H1 (cell line): ENCODE results near the gene ALG1. TPM values are rescaled to one million over a fixed set of nuclear protein-coding genes. Genes with fewer than 3 reads are reported as not detected.

ENCODE experiments used
- ASH2L ChIP-seq: fragments of 200-600, 300-600 bp; sonication (generic); IDR thresholded peaks from one replicate; pipeline ENCODE4 v1.7.1; 2017; ENCODE audit warnings: low read length
- FOSL1 ChIP-seq: IDR thresholded peaks from 2 replicates; pipeline ENCODE4 v1.6.1; 2011; ENCODE audit warnings: mild to moderate bottlenecking, low read depth, low read length, moderate library complexity; ENCODE audit not compliant: insufficient read depth
- polyA plus RNA-seq, 7 experiments: library from polyadenylated mRNA; depleted of rRNA in 3 of 7; stranded (reverse) in 5 of 7; unstranded in 2 of 7; fragments of >200 nt in 5 of 7; fragments of 200-250 nt in 2 of 7; gene quantifications; 1 replicate in 5 of 7; 2 replicates in 1 of 7; 4 replicates in 1 of 7; pipeline versions ENCODE4 v1.2.1 to v1.2.3, GENCODE V29; 2011 to 2013; ENCODE audit warnings: missing spikeins in 2 of 7, mixed read lengths in 2 of 7
- total RNA-seq: library from RNA; stranded (reverse); fragmentation: NEBNext Ultra II Directional; extraction: Animal tissue kit (Norgen Biotek cat#: 25700); gene quantifications from 2 replicates; pipeline ENCODE4 v1.2.1, GENCODE V29; 2021
- TF ChIP-seq, protein P1 (sequence below), 3 experiments: IDR thresholded peaks; 1 replicate in 2 of 3; 2 replicates in 1 of 3; pipeline versions ENCODE4 v1.5.1 to v1.6.1; 2011; ENCODE audit warnings: low read length in 3 of 3, mild to moderate bottlenecking in 3 of 3, inconsistent platforms in 2 of 3, low read depth in 1 of 3, moderate library complexity in 1 of 3; ENCODE audit not compliant: insufficient read depth in 1 of 3; ENCODE audit errors: control extremely low read depth in 1 of 3

ALG1 gene
- total and polyA plus RNA-seq, 2 of the 8 experiments (the other 6 are each of a cell fraction or from before 2014, with no cell fraction given), result 34.8 to 46.5 TPM

DNA sequence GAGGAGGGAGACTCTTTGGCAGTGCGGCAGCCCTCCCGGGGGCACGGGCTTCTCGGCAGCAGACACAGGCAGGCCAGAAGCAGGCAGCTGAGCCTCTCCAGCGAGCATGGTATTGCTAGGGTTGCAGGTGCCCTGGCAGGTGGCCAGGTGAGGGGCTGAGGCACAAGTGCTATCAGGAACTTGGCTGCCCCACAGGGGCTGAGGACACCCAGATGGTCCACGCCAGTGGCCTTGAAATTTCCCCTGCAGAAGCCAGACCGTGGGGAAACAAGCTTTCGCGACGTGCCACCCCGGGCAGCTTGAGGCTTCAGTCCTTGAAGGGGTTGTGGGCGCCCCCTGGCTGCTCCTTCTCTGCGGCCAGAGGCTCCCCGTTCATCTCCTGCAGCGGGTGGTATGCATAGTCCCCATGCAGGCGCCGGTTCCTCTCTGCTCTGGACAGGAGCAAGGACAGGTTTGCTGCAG, 46.4 kb upstream of the ALG1 start (continued):
- TF ChIP-seq, protein P1, sequence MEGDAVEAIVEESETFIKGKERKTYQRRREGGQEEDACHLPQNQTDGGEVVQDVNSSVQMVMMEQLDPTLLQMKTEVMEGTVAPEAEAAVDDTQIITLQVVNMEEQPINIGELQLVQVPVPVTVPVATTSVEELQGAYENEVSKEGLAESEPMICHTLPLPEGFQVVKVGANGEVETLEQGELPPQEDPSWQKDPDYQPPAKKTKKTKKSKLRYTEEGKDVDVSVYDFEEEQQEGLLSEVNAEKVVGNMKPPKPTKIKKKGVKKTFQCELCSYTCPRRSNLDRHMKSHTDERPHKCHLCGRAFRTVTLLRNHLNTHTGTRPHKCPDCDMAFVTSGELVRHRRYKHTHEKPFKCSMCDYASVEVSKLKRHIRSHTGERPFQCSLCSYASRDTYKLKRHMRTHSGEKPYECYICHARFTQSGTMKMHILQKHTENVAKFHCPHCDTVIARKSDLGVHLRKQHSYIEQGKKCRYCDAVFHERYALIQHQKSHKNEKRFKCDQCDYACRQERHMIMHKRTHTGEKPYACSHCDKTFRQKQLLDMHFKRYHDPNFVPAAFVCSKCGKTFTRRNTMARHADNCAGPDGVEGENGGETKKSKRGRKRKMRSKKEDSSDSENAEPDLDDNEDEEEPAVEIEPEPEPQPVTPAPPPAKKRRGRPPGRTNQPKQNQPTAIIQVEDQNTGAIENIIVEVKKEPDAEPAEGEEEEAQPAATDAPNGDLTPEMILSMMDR (IDR thresholded peaks at IDR 0.05; ENCODE audit: control extremely low read depth in 1 of 3, insufficient read depth in 1 of 3, low read depth in 1 of 3, low read length in 3 of 3), result peak; percentile 71 to 86 (median 80)
- TF ChIP-seq FOSL1 (no peak), ASH2L (peak; percentile 29)
- TF ChIP-seq, all 59 proteins: peak for 5
